Vagina (tissue), 2 donors: ENCODE results near the gene CHRNA4.

Experiments used
- POLR2A ChIP-seq, 2 donors: fragments of 450-650 bp; IDR thresholded peaks; one replicate each; pipeline ENCODE4 v1.6.1; 2017; ENCODE audit warnings: antibody characterized with exemption in 2 of 2, mild to moderate bottlenecking in 2 of 2, moderate library complexity in 2 of 2
- POLR2AphosphoS5 ChIP-seq, 2 donors: sonication (generic); formaldehyde crosslinking; IDR thresholded peaks; one replicate each; pipeline ENCODE4 v1.9.0; 2017; ENCODE audit warnings: antibody characterized with exemption in 2 of 2, mild to moderate bottlenecking in 2 of 2, low read depth in 1 of 2; ENCODE audit not compliant: insufficient read depth in 1 of 2
- TF ChIP-seq, protein P1 (sequence below), 3 experiments: fragments of 450-650 bp in 2 of 3; fragments of 200-600 bp in 1 of 3; sonication (generic) in 1 of 3; IDR thresholded peaks; one replicate each; pipeline ENCODE4 v1.5.1; 2017 to 2019; ENCODE audit warnings: antibody characterized with exemption in 3 of 3, mild to moderate bottlenecking in 2 of 3, moderate library complexity in 2 of 3

DNA sequence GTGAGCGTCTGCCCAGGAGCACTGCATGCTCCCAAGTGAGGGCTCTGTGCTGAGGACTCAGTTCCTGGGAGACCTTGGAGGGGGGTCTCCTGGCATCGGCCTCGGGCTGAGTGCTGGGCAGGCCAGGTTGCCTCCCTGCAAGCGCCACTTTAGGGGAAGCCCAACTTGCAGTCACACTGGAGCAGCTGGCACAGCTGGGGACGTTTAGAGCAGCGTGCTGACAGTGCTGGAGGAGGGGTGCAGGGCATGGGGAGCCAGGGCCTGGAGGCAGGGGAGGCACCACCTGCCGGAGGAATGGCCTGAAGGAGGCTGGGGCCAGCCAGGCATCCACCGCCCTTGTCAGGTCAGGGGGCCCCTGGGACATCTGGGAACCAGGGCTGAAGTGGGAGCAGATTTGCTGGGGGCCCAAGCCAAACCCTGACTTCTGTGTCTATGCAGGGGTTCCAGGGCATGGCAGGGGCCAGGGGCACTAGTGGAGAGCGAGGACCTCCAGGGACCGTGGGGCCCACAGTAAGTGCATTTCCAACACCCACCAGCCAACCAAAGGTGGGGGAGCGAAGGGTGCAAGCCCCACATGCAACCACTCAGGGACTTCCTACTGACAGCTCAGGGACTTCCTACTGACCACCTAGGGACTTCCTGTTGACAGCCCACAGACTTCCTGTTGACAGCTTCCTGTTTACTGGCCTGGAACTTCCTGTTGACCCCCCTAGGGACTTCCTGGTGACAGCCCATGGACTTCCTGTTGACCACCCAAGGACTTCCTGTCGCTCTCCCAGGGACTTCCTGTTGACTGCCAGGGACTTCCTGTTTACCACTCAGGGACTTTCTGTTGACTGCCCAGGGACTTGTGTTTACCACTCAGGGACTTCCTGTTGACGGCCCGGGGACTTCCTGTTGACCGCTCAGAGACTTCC lies 34.6 kb downstream of the CHRNA4 start:
- TF ChIP-seq, protein P1, sequence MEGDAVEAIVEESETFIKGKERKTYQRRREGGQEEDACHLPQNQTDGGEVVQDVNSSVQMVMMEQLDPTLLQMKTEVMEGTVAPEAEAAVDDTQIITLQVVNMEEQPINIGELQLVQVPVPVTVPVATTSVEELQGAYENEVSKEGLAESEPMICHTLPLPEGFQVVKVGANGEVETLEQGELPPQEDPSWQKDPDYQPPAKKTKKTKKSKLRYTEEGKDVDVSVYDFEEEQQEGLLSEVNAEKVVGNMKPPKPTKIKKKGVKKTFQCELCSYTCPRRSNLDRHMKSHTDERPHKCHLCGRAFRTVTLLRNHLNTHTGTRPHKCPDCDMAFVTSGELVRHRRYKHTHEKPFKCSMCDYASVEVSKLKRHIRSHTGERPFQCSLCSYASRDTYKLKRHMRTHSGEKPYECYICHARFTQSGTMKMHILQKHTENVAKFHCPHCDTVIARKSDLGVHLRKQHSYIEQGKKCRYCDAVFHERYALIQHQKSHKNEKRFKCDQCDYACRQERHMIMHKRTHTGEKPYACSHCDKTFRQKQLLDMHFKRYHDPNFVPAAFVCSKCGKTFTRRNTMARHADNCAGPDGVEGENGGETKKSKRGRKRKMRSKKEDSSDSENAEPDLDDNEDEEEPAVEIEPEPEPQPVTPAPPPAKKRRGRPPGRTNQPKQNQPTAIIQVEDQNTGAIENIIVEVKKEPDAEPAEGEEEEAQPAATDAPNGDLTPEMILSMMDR (IDR thresholded peaks at IDR 0.05): no peak
- no peak for TF ChIP-seq POLR2AphosphoS5 (IDR thresholded peaks at IDR 0.05; ENCODE audit: insufficient read depth in 1 of 2, low read depth in 1 of 2)
- no peak for TF ChIP-seq POLR2A (IDR thresholded peaks at IDR 0.05)
